T-helper 2 cell treated with Interferon-gamma antibody and Interleukin-4, amounts not matched to agents 5 μg/mL and 100 μg/mL, for 36 hours (primary cell): ENCODE results near the gene ASB8.
"Not testable (repeated sequence)": the region's sequence is repeated elsewhere in the genome, so short reads cannot be mapped to it uniquely, and the experiment has no call there.

ENCODE experiments used
- DNase-seq: peaks from one replicate; pipeline ENCODE4 v3.0.0; 2021; ENCODE audit warnings: low spot score
- H3K27ac Mint-ChIP-seq: one replicate; pipeline ENCODE4 v1.8.0; 2021; ENCODE audit warnings: mild to moderate bottlenecking, mixed read lengths
- H3K27me3 Mint-ChIP-seq: one replicate; pipeline ENCODE4 v1.8.0; 2021; ENCODE audit warnings: low read depth, mixed read lengths
- H3K36me3 Mint-ChIP-seq: one replicate; pipeline ENCODE4 v1.8.0; 2021; ENCODE audit warnings: low read depth, mixed read lengths
- H3K4me1 Mint-ChIP-seq: one replicate; pipeline ENCODE4 v1.8.0; 2021; ENCODE audit warnings: low read depth, mixed read lengths
- H3K4me3 Mint-ChIP-seq: one replicate; pipeline ENCODE4 v1.8.0; 2022; ENCODE audit warnings: mild to moderate bottlenecking, moderate library complexity, mixed read lengths
- H3K9me3 Mint-ChIP-seq: one replicate; pipeline ENCODE4 v1.8.0; 2021; ENCODE audit warnings: mixed read lengths

Gene ASB8

DNA sequence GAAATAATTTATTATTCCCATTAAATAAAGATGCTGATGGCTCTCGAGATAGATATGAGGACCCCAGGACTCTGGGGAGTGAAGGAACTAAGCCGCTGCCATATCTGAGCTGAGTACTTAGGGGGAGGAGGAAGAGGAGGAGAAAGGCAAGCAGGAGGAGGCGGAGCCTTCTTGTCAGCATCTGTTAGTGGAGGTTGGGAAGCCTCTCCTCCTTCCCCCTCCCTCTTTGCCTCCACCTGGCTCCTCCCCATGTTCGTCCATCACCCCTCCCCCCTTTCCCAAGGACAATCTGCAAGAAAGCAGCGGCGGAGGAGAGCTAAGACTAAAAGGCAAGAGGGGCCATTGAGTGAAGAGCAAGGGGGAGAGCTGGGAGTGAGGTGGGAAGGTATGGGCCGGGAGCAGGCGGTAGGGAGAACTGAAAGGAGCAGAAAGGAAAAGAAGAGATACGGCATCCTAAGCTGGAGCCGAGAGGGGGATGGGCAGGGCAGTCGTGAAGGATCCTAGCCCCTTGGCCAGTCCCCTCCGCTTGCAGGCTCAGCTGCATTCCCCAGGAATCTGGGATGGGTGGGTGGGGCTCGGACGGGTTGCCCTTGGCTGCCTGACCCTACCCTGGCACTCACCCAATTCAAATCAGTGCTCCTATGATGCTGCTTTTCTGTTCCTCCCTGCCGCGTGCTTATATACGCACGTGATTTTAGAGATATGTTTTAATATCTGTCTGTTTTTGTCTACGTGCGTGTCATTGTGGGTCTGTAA, 38.1 kb downstream of the ASB8 start, which contains the start of gene PFKM:
PFKM (plus strand) TSS at position 287 of the 756 bp plus-strand sequence. CDS start 3,411 bp downstream, outside the sequence.
- H3K9me3 Mint-ChIP-seq, result no peaks in the 10 kb centered on the region
- H3K27me3 Mint-ChIP-seq, result peaks cover 21% of the 10 kb centered on the region
- peak within 1 kb of the TSS; percentile 99 for H3K4me3 Mint-ChIP-seq
- DNase-seq, result peak; percentile 69
- H3K4me1 Mint-ChIP-seq, result peaks cover 18% of the 10 kb centered on the region
- H3K36me3 Mint-ChIP-seq, result no peaks in the 10 kb centered on the region
- H3K27ac Mint-ChIP-seq, result peak within 1 kb of the TSS; percentile 83

DNA sequence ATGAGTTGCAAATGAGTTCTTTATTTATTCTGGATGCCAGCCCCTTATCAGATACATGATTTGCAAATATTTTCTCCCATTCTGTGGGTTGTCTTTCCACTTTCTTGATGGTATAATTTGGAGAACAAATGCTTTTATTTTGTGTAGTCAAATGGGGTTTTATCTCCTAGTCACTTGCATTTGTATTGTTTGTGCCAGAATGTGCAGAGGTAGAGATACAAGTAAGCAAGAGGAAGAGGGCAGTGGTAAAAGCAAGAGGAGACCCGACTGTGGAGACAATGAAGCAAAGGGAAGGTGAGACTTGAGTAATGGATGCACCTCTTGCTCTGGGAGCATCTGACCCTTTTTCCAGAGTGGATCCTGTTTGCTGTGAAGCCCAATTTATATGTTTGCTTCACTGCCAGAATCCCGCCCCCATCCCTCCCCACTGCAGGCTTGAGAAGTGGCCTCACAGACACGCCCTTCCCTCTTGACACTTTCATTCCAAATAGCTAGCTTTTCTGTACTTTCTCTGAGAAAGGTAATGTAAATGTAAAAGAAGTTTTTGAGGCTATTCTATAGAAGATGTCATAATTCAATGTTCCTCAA, 38.9 kb downstream of the ASB8 start:
- no peaks in the 10 kb centered on the region for H3K36me3 Mint-ChIP-seq
- no peak overlapping the region for H3K27ac Mint-ChIP-seq
- no peak for DNase-seq
- no peaks in the 10 kb centered on the region for H3K9me3 Mint-ChIP-seq
- H3K4me3 Mint-ChIP-seq, result peak overlapping the region; percentile 99
- H3K27me3 Mint-ChIP-seq, result peaks cover 28% of the 10 kb centered on the region
- H3K4me1 Mint-ChIP-seq, result peaks cover 18% of the 10 kb centered on the region

DNA sequence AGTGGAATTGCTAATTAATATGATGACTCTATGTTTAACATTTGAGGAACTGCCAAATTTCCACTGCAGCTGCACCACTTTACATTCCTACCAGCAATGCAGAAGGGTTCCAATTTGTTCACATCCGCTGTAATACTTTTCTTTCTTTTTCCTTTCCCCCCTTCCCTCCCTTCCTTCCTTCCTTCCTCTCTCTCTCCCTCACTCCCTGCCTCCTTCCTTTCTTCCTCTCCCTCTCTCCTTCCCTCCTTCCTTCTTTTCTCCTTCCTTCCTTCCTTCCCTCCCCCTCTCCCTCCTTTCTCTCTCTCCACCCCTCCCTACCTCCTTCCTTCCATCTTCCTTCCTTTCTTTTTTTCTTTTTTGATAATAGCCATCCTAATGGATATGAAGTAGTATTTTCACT, 41.4 kb downstream of the ASB8 start:
- Mint-ChIP-seq H3K27ac (no peak overlapping the region), H3K4me3 (no peak overlapping the region), H3K27me3 (peaks cover 29% of the 10 kb centered on the region), H3K9me3 (no peaks in the 10 kb centered on the region), H3K4me1 (peaks cover 17% of the 10 kb centered on the region), H3K36me3 (no peaks in the 10 kb centered on the region)
- no peak for DNase-seq

DNA sequence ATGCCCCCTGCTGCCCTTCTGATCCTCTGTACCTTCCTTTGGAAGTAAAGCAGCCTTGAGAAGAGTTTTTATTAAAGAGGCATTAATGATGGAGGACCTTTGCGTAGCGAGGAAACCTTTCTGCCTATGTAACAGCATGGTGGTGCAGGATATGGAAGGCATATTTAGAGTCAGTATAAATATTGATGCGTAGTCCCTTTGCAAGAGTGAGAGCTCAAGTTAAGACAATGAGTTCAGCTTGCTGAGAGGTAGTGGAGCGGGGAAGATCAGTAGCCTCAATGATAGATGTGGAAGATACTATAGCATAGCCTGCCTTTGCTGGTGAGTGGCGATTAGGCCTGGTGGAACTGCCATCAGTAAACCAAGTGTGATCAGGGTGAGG, 46.0 kb downstream of the ASB8 start:
- H3K36me3 Mint-ChIP-seq, H3K27ac Mint-ChIP-seq, H3K9me3 Mint-ChIP-seq, H3K4me3 Mint-ChIP-seq, DNase-seq: not testable (repeated sequence)
- peaks cover 14% of the 10 kb centered on the region for H3K4me1 Mint-ChIP-seq
- peaks cover 26% of the 10 kb centered on the region for H3K27me3 Mint-ChIP-seq

DNA sequence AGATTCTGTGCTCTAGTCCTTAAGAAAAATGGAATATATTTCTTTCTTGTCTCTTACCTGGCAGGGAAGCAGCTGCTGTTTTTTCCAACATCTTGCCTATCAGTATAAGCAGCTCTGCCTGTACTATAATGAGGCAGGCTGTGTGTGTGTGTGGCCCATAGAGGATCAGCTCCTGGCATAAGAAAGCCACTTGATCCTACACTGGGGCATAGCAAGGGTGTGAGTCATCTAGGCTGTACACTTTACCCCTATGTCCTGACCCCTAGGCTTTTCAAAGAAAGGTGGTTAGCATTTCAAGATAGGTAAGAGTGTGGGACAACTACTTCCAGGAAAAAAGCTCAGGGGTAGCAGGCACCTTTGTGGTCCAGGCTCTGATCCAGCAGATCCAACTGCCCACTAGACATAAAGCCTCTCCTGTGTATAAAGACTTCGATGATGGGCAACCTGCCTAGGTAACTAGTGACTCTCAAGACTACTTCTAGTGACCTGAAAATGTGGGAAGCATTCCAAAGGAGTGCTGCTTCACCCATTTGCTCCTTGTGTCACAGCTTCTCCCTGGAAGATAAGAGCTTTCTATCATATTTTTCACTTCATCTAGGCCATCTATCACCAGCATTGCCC, 46.5 kb downstream of the ASB8 start:
- no peak overlapping the region for H3K4me3 Mint-ChIP-seq
- no peaks in the 10 kb centered on the region for H3K36me3 Mint-ChIP-seq
- no peak for DNase-seq

DNA sequence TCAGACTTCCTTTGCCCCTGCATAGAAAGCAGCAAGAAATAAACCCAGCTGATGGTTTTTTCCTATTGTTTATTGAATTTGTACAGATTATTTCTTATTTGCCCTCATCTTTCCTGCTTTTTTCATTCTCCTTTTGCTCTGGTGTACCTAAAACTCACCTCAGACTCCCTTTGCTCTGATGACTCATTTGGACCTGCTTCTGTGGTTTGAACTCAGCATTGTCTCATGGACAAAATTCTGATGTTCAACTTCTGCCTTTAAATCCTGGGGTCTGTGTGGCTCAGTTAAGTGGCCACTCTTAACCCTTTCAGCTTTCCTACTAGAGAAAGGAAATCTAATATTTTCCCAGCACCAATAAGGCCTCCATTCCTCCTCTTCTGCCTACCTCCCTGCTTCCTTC, 47.9 kb downstream of the ASB8 start:
- H3K4me1 Mint-ChIP-seq, result peaks cover 20% of the 10 kb centered on the region
- DNase-seq, result no peak
- H3K4me3 Mint-ChIP-seq, result no peak overlapping the region
- H3K9me3 Mint-ChIP-seq, result no peaks in the 10 kb centered on the region
- H3K36me3 Mint-ChIP-seq, result peaks cover under 1% of the 10 kb centered on the region
- no peak overlapping the region for H3K27ac Mint-ChIP-seq
- peaks cover 13% of the 10 kb centered on the region for H3K27me3 Mint-ChIP-seq

More for the DNA sequence above, 46.5 kb downstream of the ASB8 start:
- peaks cover 21% of the 10 kb centered on the region for H3K27me3 Mint-ChIP-seq
- H3K9me3 Mint-ChIP-seq, result no peaks in the 10 kb centered on the region
- H3K4me1 Mint-ChIP-seq, result peaks cover 16% of the 10 kb centered on the region
- no peak overlapping the region for H3K27ac Mint-ChIP-seq

DNA sequence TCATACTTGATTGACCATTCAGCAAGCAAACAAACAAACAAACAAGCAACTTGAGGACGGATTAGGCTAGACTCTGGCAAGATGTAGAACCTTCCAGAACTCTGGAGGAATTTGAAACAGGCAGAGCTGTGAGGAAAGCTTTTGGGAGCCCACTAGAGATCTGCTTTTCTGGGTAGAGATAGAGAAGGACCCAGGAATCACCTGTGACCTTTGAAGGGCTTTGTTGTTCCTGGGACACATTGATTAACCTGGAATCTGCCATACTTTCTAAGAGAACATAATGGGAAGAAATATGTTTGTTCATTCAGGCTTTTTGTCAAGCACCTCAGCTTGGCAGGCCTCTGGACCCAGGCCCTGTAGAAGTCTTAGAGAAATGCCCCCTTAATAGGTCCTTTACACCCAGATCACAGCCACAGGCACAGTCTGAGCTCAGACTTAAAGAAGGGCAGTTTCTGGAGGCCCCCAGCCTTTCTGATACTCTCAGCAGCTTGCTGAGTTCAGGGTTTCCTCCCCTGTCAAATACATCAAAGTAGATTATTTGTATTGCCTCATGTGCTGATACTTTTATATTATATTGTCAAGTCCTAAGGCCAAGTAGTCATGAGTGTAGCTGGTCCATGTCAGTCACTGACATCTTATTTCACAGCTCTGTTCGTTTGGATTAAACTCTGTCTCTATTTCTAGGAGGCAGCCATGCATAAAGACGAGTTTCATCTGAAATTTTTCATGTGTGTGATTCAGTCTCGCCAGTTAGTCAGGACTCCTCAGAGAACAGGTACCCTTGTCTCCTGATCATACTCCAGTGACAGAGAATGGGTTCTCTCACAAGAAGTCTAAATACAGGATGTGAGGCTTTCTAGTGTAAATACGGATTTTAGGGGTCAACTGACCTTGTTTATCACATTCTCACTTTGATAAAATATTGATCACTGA, 50.4 kb downstream of the ASB8 start:
- H3K27me3 Mint-ChIP-seq, result peaks cover 4% of the 10 kb centered on the region
- peaks cover 4% of the 10 kb centered on the region for H3K36me3 Mint-ChIP-seq
- peak overlapping the region; percentile 95 for H3K27ac Mint-ChIP-seq
- H3K4me3 Mint-ChIP-seq, result peak overlapping the region; percentile 96
- no peaks in the 10 kb centered on the region for H3K9me3 Mint-ChIP-seq
- peaks cover 31% of the 10 kb centered on the region for H3K4me1 Mint-ChIP-seq
- DNase-seq, result no peak

DNA sequence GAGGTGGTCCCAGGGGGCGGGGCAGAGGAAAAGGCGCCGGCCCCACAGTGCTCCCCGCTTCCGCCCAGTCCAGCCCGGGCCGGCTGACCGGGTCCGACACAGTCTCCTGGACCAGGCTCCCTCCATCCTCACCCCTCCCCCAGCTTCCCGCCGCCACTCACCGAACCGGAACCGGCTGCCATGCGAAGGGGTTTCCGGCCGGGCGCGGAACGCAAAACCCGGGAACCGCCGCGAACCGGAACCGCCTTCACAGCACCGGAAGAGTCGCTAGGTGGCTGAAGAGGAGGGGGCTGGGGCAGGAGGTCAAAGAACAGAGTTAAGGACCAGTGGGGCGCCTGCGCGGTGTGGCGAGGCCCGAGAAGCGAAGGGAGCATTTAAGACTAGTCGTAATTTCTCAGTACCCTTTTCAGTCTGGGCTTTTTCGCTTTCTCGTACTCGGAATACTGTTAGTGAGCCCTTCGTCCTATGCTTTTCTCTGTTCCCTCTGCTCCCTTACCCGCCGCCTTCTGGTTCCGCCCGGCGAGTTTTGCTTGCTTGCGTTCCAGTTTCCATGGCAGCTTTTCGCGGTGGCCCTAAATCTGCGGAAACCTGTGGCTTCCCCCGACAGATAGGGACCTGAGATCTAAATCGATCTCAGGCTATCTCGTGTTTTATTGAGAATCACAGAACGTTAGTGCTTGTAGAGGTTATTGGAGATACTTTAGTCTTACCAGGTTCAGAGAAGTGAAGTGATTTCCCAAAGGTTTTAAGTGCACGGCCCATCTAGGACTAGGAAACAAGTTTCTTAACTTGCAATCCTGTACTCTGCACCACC, 51.2 kb downstream of the ASB8 start, which contains the start of gene SENP1:
SENP1 (minus strand) TSS at position 213 of the 814 bp plus-strand sequence. CDS start 4,607 bp downstream, outside the sequence.
- peaks cover 34% of the 10 kb centered on the region for H3K4me1 Mint-ChIP-seq

DNA sequence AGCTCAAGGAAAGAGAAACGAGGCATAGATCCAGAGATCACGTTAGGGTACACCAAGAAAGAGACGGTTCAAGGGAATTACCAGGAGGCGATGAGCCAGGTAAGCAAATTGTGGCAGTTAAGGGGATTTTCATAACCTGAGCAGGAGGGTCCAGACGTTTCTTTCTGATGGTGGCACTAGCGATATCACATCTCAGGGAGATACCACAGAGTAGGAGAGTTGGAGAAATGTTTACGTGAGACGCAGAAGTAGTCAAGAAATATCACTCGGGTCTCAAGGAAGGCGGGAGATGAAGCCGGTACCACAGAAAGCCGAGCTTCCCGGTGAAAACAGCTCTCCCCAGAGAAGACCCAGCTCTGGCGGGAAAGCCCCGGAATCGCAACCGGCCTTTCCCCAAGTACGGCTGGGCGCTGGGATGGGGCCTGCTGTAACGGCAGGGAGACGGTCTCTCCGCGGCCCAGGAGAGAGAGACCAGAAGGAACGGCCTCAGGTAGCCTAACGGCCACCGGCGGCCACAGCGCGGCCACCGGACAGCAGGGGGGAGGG, 51.9 kb downstream of the ASB8 start:
- Mint-ChIP-seq H3K27me3 (peaks cover 4% of the 10 kb centered on the region), H3K9me3 (no peaks in the 10 kb centered on the region), H3K36me3 (peaks cover 4% of the 10 kb centered on the region), H3K4me3 (peak overlapping the region; percentile 96), H3K27ac (peak overlapping the region; percentile 95), H3K4me1 (peaks cover 34% of the 10 kb centered on the region)
- DNase-seq, result no peak

More for the DNA sequence above, 51.2 kb downstream of the ASB8 start, which contains the start of gene SENP1:
- peak within 1 kb of the TSS; percentile 95 for H3K27ac Mint-ChIP-seq
- peak; percentile 88 for DNase-seq
- H3K9me3 Mint-ChIP-seq, result no peaks in the 10 kb centered on the region
- H3K36me3 Mint-ChIP-seq, result peaks cover 4% of the 10 kb centered on the region
- H3K27me3 Mint-ChIP-seq, result peaks cover 4% of the 10 kb centered on the region
- H3K4me3 Mint-ChIP-seq, result peak within 1 kb of the TSS; percentile 96

DNA sequence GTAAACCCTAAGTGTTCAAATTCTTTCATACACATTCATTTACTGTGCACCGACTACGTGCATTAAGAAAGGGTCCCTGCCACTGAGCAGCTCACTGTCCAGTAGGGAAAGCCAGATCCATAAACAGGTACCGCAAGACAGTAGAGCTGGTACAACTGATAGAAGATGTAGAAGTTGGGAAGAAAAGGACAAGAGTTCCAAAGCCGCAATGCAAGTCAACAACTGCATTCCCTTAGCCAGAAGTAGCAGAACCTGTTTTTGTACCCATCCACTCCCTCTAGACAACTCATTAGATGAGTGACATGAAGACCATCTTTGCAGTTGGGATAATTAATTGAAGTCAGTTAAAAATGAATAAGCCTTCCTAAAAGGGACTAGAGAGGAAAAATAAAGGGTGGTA, 52.8 kb downstream of the ASB8 start:
- Mint-ChIP-seq H3K27ac (peak overlapping the region; percentile 95), H3K9me3 (no peaks in the 10 kb centered on the region), H3K4me3 (peak overlapping the region; percentile 96), H3K36me3 (peaks cover 5% of the 10 kb centered on the region), H3K4me1 (peaks cover 32% of the 10 kb centered on the region), H3K27me3 (no peaks in the 10 kb centered on the region)
- no peak for DNase-seq
